Hepatocyte (in vitro differentiated cells): Measurements from ENCODE around the gene RBKS.

Experiments
- EZH2phosphoT487 ChIP-seq: fragments of 200-600 bp; sonication (generic); IDR thresholded peaks from one replicate; pipeline ENCODE4 v1.6.1; 2018; ENCODE audit warnings: antibody characterized with exemption, mild to moderate bottlenecking, low read depth, moderate library complexity; ENCODE audit not compliant: unreplicated experiment, severe bottlenecking
- TF ChIP-seq, protein P1 (sequence below): fragments of 200-600 bp; sonication (generic); IDR thresholded peaks from 2 replicates; pipeline ENCODE4 v1.5.1; 2016; ENCODE audit warnings: antibody characterized with exemption, mild to moderate bottlenecking; ENCODE audit not compliant: poor library complexity

- TF ChIP-seq, protein P1, sequence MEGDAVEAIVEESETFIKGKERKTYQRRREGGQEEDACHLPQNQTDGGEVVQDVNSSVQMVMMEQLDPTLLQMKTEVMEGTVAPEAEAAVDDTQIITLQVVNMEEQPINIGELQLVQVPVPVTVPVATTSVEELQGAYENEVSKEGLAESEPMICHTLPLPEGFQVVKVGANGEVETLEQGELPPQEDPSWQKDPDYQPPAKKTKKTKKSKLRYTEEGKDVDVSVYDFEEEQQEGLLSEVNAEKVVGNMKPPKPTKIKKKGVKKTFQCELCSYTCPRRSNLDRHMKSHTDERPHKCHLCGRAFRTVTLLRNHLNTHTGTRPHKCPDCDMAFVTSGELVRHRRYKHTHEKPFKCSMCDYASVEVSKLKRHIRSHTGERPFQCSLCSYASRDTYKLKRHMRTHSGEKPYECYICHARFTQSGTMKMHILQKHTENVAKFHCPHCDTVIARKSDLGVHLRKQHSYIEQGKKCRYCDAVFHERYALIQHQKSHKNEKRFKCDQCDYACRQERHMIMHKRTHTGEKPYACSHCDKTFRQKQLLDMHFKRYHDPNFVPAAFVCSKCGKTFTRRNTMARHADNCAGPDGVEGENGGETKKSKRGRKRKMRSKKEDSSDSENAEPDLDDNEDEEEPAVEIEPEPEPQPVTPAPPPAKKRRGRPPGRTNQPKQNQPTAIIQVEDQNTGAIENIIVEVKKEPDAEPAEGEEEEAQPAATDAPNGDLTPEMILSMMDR, result no peak
- no peak for TF ChIP-seq EZH2phosphoT487
These were observed 25.0 kb upstream of the RBKS start for GRCh38 chr2:27915191-27915590.
